SK-N-DZ (cell line): ENCODE data around the gene ALDH1A2.
A peak's percentile ranks its signal among the peaks of the same experiment; 100 is the strongest.
"Not testable (repeated sequence)": the region's sequence is repeated elsewhere in the genome, so short reads cannot be mapped to it uniquely, and the experiment has no call there.

Experiments used
- DNase-seq: peaks from one replicate; pipeline ENCODE4 v3.0.0-alpha.2; 2015; ENCODE audit warnings: low spot score

ALDH1A2 gene

GRCh38 chr15:58066042-58066867 is 744 bp upstream of the ALDH1A2 start:
- DNase-seq = peak; percentile 30

GRCh38 chr15:58064980-58065444 is 499 bp downstream of the ALDH1A2 start:
- DNase-seq = no peak

DNA sequence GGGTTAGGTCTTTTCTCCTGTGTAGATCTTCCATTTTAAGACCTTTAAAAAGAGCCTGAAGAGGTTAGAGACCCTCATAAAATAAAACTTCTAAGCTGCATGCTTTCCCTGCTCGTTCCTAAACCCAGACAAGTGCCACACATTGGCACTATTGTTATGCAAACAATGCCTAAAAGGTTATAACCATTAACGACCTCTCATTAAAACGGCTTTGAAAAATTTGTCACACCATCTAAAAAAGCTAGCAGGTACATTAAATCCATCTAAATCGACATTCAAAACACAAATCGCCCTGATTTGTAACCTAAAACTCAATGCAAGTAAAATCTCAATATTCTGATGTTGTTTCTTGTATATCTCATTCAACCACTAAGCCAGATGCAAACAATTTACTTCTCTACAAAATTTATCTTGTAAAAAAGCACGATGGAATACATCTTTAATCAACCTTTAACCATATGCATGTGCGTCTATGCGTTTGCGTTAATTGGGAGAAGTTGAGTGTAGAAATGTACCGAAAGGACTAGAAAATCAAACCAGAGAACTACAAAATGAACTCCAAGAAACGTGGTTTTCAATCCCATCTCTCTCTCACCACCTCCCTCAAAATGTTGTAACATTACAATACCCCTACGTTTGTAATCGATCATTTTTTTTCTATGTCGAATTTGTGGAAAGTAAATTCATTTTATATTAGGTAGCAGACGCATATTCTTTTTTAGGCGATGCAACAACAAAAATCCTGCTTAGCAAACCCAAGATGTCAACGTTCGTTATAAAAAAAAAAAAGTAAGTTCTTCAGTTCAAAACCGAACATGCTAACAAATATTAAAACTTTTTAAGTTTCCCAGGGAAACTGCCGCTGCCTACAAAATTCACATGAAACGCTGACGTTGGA is 1.2 kb downstream of the ALDH1A2 start:
- no peak for DNase-seq

GRCh38 chr15:58063614-58064013 is 1.9 kb downstream of the ALDH1A2 start:
- DNase-seq = no peak

DNA sequence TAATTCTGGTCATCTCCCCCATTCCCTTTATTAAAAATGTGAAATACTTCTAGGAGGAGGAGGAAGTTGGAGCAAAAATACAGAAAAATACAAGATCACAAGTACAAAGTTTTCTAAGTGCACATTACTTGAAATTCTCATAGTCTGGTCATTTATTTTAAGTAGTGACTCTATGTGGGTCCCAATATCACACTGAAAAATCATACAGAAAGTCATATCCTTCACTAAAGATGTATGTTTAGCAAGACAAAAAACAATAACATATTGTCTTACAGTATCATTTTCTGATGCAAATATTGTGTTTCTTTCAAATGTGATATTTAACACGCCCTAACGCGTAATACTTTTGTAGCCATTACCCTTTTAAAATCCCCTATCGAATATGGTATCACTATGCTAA is 2.5 kb downstream of the ALDH1A2 start:
- DNase-seq = no peak

DNA sequence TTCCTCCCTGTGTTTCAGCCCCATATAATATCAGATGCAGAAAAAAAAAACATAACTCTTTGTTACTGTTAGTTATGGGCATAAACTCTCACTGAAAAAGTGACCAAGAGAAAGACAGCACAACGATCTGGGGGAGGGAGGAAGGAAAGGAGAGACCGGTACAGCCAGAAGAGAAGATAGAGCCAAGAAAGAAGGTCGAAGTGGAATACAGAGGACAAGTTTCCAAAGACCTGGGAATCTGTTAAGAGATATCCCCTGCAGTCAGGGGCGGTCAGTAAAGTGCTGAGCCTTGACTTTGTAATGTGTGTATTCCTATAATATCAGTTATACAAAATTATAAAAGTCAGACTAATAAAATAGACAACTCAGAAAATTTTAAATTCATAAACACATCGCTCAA is 3.3 kb downstream of the ALDH1A2 start:
- DNase-seq = no peak

DNA sequence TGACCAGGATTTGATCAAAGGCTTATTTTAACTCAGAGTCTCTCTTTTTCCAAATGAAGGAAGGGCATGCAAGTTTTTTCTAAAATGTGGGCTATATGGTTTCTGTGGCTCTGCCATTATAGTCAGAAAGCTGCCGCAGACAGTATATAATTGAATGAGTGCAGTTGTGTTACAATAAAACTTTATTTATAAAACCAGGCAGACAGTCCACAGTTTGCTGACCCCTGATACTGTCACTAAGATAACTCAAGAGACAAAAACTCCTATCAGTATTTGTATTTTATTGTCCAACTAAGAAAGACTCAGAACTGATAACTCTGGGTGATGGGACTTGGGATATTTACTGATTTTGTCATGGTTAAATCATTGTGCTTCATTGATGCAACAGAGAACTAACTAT is 4.9 kb downstream of the ALDH1A2 start:
- no peak for DNase-seq

DNA sequence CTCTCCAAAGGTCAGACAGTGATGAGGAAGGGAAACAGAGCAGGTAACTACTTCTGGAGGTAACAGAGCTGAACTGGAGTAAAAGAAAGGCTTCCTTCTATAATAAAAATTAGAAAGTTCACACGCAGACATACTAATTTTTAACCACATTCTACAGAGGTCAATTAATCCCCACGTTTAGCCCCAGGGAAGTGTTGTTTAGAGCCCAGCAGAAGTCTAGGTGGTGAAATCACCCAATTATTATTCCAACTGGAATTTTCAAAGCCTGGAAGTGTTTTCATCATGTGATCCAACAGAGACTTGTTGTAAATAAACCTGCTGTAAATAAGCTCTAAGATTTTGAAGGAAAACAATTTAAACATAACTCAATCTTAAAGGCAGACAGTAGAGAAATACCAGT is 6.8 kb downstream of the ALDH1A2 start:
- no peak for DNase-seq

DNA sequence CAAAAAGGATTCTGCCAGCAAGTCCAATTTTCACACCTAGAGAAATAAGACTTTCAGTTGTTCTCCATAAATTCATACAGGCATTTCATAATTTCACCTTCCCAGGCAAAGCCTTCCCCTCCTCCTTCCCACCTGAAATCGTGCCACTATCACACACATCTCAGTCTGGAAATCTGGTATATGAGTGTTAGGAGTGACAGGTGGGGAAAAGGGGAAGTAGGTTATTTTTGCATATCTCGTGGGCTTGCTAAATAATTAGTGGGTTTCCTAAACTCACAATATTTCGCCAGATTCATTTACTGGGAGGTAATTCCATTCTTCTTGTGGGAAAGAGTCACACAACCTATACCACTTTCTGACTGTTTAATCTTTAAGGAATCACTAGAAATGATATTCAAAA is 7.4 kb downstream of the ALDH1A2 start:
- DNase-seq = no peak

DNA sequence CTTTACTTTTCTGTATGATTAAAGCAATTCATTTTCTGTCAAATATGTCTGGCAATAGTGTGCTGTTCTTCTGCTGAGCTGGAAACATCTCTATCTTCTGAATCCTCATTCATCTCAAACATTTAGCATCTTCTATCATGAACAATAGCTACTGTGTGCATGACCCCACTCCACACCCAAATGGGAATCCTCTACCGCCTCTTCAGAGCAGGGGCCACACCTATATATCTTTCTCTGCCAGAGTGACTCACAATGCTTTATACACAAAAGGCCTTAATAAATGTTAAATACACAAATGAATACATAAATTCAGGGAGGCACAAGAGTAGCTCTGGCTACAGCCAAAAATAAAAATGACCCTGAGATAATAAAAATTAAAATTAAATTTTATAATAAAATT is 8.0 kb downstream of the ALDH1A2 start:
- no peak for DNase-seq

- no peak for DNase-seq
Measured at GRCh38 chr15:58056015-58056414, 9.5 kb downstream of the ALDH1A2 start.

GRCh38 chr15:58053315-58054153 is 12.0 kb downstream of the ALDH1A2 start:
- DNase-seq = no peak

- no peak for DNase-seq
Measured at GRCh38 chr15:58052334-58052733, 13.2 kb downstream of the ALDH1A2 start.

- DNase-seq = no peak
Measured at GRCh38 chr15:58049520-58050227, 15.8 kb downstream of the ALDH1A2 start.

- DNase-seq = no peak
Measured at GRCh38 chr15:58048261-58048660, 17.2 kb downstream of the ALDH1A2 start.

DNA sequence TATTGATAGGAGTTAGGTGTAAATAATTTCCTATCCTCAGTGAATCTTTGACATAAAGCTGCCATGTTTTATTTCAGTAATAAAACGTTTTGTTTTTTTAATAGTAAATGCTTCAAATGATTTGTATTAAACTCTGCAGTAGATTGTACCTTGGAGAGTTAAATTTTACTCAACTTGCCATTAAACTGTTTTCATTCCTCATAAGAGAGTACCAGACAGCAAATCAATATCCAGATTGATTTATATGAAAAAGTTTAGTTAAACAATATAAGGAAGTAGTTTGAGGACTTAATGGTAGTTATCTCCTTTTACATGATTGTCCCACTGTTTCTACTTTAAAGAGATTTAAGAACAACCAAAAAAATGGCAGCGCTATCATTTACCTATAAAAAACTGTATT is 18.4 kb downstream of the ALDH1A2 start:
- DNase-seq = no peak

DNA sequence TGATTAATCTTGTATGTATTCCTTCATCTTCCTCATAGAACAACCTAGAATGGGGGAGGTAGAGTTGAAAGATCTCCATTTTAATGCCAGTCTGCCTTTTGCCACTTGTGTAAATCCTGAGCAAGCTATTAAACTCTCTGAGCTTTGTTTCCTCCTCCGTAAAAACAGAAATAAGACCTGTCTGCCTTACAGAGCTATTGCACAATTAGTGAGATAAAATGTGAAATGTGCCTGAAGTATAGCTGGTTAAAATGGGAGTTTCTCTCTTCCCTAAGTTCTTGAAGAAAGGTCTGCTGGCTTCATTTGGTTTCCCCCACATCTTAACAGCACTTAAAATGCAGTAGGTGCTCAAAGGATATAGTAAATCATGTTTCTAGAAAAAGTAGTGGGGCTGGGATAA is 19.0 kb downstream of the ALDH1A2 start:
- no peak for DNase-seq

- not testable (repeated sequence) for DNase-seq
Measured at GRCh38 chr15:58045376-58045775, 20.1 kb downstream of the ALDH1A2 start.

DNA sequence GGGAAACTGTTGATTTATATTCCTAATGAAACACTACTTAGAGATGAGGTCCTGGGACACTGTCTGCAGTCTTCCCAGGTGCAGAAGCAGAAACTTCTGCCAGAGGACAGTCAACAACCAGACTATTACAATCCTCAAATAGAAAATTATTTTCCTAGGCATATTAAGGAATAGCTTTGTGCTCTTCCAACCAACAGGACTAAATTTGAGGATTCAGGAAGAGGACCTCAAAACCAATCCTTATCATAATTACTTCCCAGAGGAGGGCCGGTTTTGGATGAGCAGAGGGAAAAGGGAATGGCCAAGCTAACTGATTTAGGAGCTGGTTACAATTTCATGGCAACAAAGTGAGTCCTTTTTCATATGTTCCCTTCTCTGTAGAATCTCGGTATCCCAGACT is 21.0 kb downstream of the ALDH1A2 start:
- DNase-seq = no peak

- peak; percentile 15 for DNase-seq
Measured at GRCh38 chr15:58043192-58043903, 22.2 kb downstream of the ALDH1A2 start.
